SHP77 (cell line): Measurements from ENCODE around the gene CERS6.
"Not testable (repeated sequence)": the region's sequence is repeated elsewhere in the genome, so short reads cannot be mapped to it uniquely, and the experiment has no call there.

Experiments
- DNase-seq, 2 experiments: peaks; one replicate each; lab custom pipeline; 2025; lab: John Stamatoyannopoulos, UW

Gene CERS6

GRCh38 chr2:168468354-168468753 is 12.3 kb downstream of the CERS6 start:
- DNase-seq: no peak

GRCh38 chr2:168469281-168469988 is 13.4 kb downstream of the CERS6 start:
- DNase-seq: no peak

GRCh38 chr2:168470320-168471162 is 14.5 kb downstream of the CERS6 start:
- DNase-seq: no peak

GRCh38 chr2:168471163-168471475 is 15.0 kb downstream of the CERS6 start:
- DNase-seq: no peak

GRCh38 chr2:168475636-168476035 is 19.6 kb downstream of the CERS6 start:
- DNase-seq: no peak

GRCh38 chr2:168478206-168478605 is 22.1 kb downstream of the CERS6 start:
- no peak for DNase-seq

GRCh38 chr2:168480356-168480755 is 24.3 kb downstream of the CERS6 start:
- DNase-seq: no peak

- no peak for DNase-seq
Observed at GRCh38 chr2:168480825-168481585, 24.9 kb downstream of the CERS6 start.

- DNase-seq: no peak
Observed at GRCh38 chr2:168482269-168482668, 26.2 kb downstream of the CERS6 start.

- no peak for DNase-seq
Observed at GRCh38 chr2:168482952-168483831, 27.1 kb downstream of the CERS6 start.

GRCh38 chr2:168486477-168486876 is 30.4 kb downstream of the CERS6 start:
- no peak for DNase-seq

- DNase-seq: peak in 1 of 2 experiments; percentile 5
Observed at GRCh38 chr2:168490015-168490874, 34.2 kb downstream of the CERS6 start.

GRCh38 chr2:168490946-168491605 is 35.0 kb downstream of the CERS6 start:
- DNase-seq: no peak

GRCh38 chr2:168491728-168492127 is 35.7 kb downstream of the CERS6 start:
- not testable (repeated sequence) for DNase-seq

GRCh38 chr2:168493219-168493618 is 37.1 kb downstream of the CERS6 start:
- not testable (repeated sequence) for DNase-seq

GRCh38 chr2:168494190-168494711 is 38.2 kb downstream of the CERS6 start:
- peak in 1 of 2 experiments; percentile 9 for DNase-seq

- DNase-seq: no peak
Observed at GRCh38 chr2:168495524-168495923, 39.5 kb downstream of the CERS6 start.

GRCh38 chr2:168496906-168497305 is 40.8 kb downstream of the CERS6 start:
- DNase-seq: no peak

- no peak for DNase-seq
Observed at GRCh38 chr2:168499500-168499899, 43.4 kb downstream of the CERS6 start.

- DNase-seq: no peak
Observed at GRCh38 chr2:168500516-168500915, 44.4 kb downstream of the CERS6 start.
